CD4-positive, CD25-positive, alpha-beta regulatory T cell (primary cell): ENCODE results near the gene LCE1D. TPM values are rescaled to one million over a fixed set of nuclear protein-coding genes. Genes with fewer than 3 reads are reported as not detected.

Experiments used
- ATAC-seq, 2 donors: fragments of 150-1000 bp; cut with Tn5 transposase; one replicate each; pipeline ENCODE4 v1.10.0; 2021; ENCODE audit warnings: low read depth in 2 of 2, moderate number of reproducible peaks in 2 of 2, moderate library complexity in 1 of 2
- DNase-seq, 3 donors: peaks; one replicate each; pipeline versions ENCODE4 v3.0.0 to v3.0.0-alpha.2; 2012 to 2022; ENCODE audit warnings: mixed read lengths in 1 of 3
- H3K27ac ChIP-seq: one replicate; pipeline ENCODE4 v1.7.0; 2013; ENCODE audit warnings: mild to moderate bottlenecking, low read length; ENCODE audit not compliant: insufficient read depth, poor library complexity, severe bottlenecking
- H3K27me3 ChIP-seq: one replicate; pipeline ENCODE4 v1.7.0; 2013; ENCODE audit warnings: low read length; ENCODE audit not compliant: control insufficient read depth, insufficient read depth
- H3K36me3 ChIP-seq: one replicate; pipeline ENCODE4 v1.7.0; 2013; ENCODE audit warnings: mild to moderate bottlenecking, low read length, moderate library complexity; ENCODE audit not compliant: control insufficient read depth, insufficient read depth
- H3K4me1 ChIP-seq: 2 replicates; pipeline ENCODE4 v1.7.0; 2013; ENCODE audit warnings: mild to moderate bottlenecking, low read length; ENCODE audit not compliant: insufficient read depth, control insufficient read depth, poor library complexity, severe bottlenecking
- H3K4me3 ChIP-seq: one replicate; pipeline ENCODE4 v1.7.0; 2013; ENCODE audit warnings: low read depth, mild to moderate bottlenecking, low read length, moderate library complexity
- H3K9me3 ChIP-seq, 2 experiments: 1 replicate in 1 of 2; 2 replicates in 1 of 2; pipeline ENCODE4 v1.7.0; 2013; ENCODE audit warnings: low read length in 2 of 2, mild to moderate bottlenecking in 1 of 2, moderate library complexity in 1 of 2; ENCODE audit not compliant: control insufficient read depth in 2 of 2
- H3K27ac Mint-ChIP-seq, 3 donors: one replicate each; pipeline ENCODE4 v1.8.0; 2020 to 2022; ENCODE audit warnings: mild to moderate bottlenecking in 3 of 3, mixed read lengths in 3 of 3, moderate library complexity in 2 of 3
- H3K27me3 Mint-ChIP-seq: one replicate; pipeline ENCODE4 v1.8.0; 2022; ENCODE audit warnings: mild to moderate bottlenecking, mixed read lengths
- H3K36me3 Mint-ChIP-seq: one replicate; pipeline ENCODE4 v1.8.0; 2020; ENCODE audit warnings: mixed read lengths
- H3K4me1 Mint-ChIP-seq, 4 donors: one replicate each; pipeline ENCODE4 v1.8.0; 2020 to 2022; ENCODE audit warnings: mixed read lengths in 4 of 4, mild to moderate bottlenecking in 1 of 4
- H3K4me3 Mint-ChIP-seq, 4 donors: one replicate each; pipeline ENCODE4 v1.8.0; 2020 to 2022; ENCODE audit warnings: mild to moderate bottlenecking in 4 of 4, mixed read lengths in 4 of 4, moderate library complexity in 3 of 4
- H3K9me3 Mint-ChIP-seq, 7 donors: one replicate each; pipeline ENCODE4 v1.8.0; 2020 to 2022; ENCODE audit warnings: mixed read lengths in 7 of 7, mild to moderate bottlenecking in 3 of 7, moderate library complexity in 2 of 7
- polyA plus RNA-seq, 4 donors: library from polyadenylated mRNA; unstranded; fragments of 300-500 nt; fragmentation: Illumina TruSeq; gene quantifications; one replicate each; pipeline ENCODE4 v1.2.3, GENCODE V29; 2021
- total RNA-seq: library from RNA; stranded (reverse); gene quantifications from one replicate; pipeline ENCODE4 v1.2.3, GENCODE V29; 2022

LCE1D gene
- not detected for total RNA-seq
- not detected for polyA plus RNA-seq

GRCh38 chr1:152796421-152796820 lies at the start of gene LCE1D:
LCE1D (plus strand) TSS chr1:152796721; CDS start chr1:152797795, 1,074 bp downstream.
- no peak within 1 kb of the TSS for H3K4me3 Mint-ChIP-seq

GRCh38 chr1:152747831-152748230 lies 48.7 kb upstream of the LCE1D start:
- no peak overlapping the region for H3K27ac Mint-ChIP-seq
- H3K36me3 Mint-ChIP-seq: no peaks in the 10 kb centered on the region
- H3K4me1 Mint-ChIP-seq: no peaks in the 10 kb centered on the region
- DNase-seq: no peak
- Histone ChIP-seq H3K27ac (no peak overlapping the region), H3K9me3 (no peaks in the 10 kb centered on the region), H3K27me3 (peaks cover 7% of the 10 kb centered on the region), H3K36me3 (no peaks in the 10 kb centered on the region), H3K4me1 (no peaks in the 10 kb centered on the region), H3K4me3 (no peak overlapping the region)
- ATAC-seq: no peak
- no peak overlapping the region for H3K4me3 Mint-ChIP-seq
- peaks cover 0 to 4% (median 0%) of the 10 kb centered on the region in 7 donors for H3K9me3 Mint-ChIP-seq
- peaks cover 14% of the 10 kb centered on the region for H3K27me3 Mint-ChIP-seq

More at GRCh38 chr1:152796421-152796820, at the start of gene LCE1D:
- Histone ChIP-seq H3K27me3 (no peaks in the 10 kb centered on the region), H3K4me3 (no peak within 1 kb of the TSS), H3K4me1 (no peaks in the 10 kb centered on the region), H3K36me3 (no peaks in the 10 kb centered on the region), H3K27ac (no peak within 1 kb of the TSS), H3K9me3 (no peaks in the 10 kb centered on the region)
- no peak for DNase-seq
- H3K36me3 Mint-ChIP-seq: no peaks in the 10 kb centered on the region
- H3K9me3 Mint-ChIP-seq: peaks cover 0 to 3% (median 0%) of the 10 kb centered on the region in 7 donors
- no peak within 1 kb of the TSS for H3K27ac Mint-ChIP-seq
- no peaks in the 10 kb centered on the region for H3K4me1 Mint-ChIP-seq
- H3K27me3 Mint-ChIP-seq: peaks cover 21% of the 10 kb centered on the region
- ATAC-seq: no peak

GRCh38 chr1:152752225-152752624 lies 44.3 kb upstream of the LCE1D start:
- H3K4me1 ChIP-seq: no peaks in the 10 kb centered on the region
- Mint-ChIP-seq H3K4me3 (no peak overlapping the region), H3K4me1 (no peaks in the 10 kb centered on the region), H3K27me3 (peaks cover 11% of the 10 kb centered on the region), H3K27ac (no peak overlapping the region), H3K36me3 (no peaks in the 10 kb centered on the region), H3K9me3 (peaks cover 0 to 4% (median 0%) of the 10 kb centered on the region in 7 donors)
- H3K27me3 ChIP-seq: peaks cover 9% of the 10 kb centered on the region
- H3K9me3 ChIP-seq: no peaks in the 10 kb centered on the region
- no peak overlapping the region for H3K4me3 ChIP-seq
- no peaks in the 10 kb centered on the region for H3K36me3 ChIP-seq
- ATAC-seq (no peak), DNase-seq (no peak)
- H3K27ac ChIP-seq: no peak overlapping the region

GRCh38 chr1:152753586-152753985 lies 42.9 kb upstream of the LCE1D start:
- Mint-ChIP-seq H3K9me3 (peaks cover 0 to 4% (median 0%) of the 10 kb centered on the region in 7 donors), H3K36me3 (no peaks in the 10 kb centered on the region), H3K27ac (no peak overlapping the region), H3K4me1 (no peaks in the 10 kb centered on the region), H3K27me3 (peaks cover 5% of the 10 kb centered on the region), H3K4me3 (no peak overlapping the region)
- no peaks in the 10 kb centered on the region for H3K9me3 ChIP-seq
- no peak for ATAC-seq
- no peaks in the 10 kb centered on the region for H3K36me3 ChIP-seq
- DNase-seq: no peak
- H3K27ac ChIP-seq: no peak overlapping the region
- H3K4me3 ChIP-seq: no peak overlapping the region
- peaks cover 7% of the 10 kb centered on the region for H3K27me3 ChIP-seq
- H3K4me1 ChIP-seq: no peaks in the 10 kb centered on the region

- no peak overlapping the region for H3K4me3 ChIP-seq
- H3K9me3 ChIP-seq: no peaks in the 10 kb centered on the region
- Mint-ChIP-seq H3K4me1 (no peaks in the 10 kb centered on the region), H3K4me3 (no peak overlapping the region), H3K9me3 (peaks cover 0 to 2% (median 0%) of the 10 kb centered on the region in 7 donors), H3K36me3 (no peaks in the 10 kb centered on the region), H3K27me3 (peaks cover 9% of the 10 kb centered on the region), H3K27ac (no peak overlapping the region)
- no peaks in the 10 kb centered on the region for H3K36me3 ChIP-seq
- no peaks in the 10 kb centered on the region for H3K4me1 ChIP-seq
- no peak for ATAC-seq
- no peak for DNase-seq
- H3K27me3 ChIP-seq: peaks cover 3% of the 10 kb centered on the region
- no peak overlapping the region for H3K27ac ChIP-seq
Observed at GRCh38 chr1:152756872-152757271, 39.6 kb upstream of the LCE1D start.

GRCh38 chr1:152757747-152758146 lies 38.8 kb upstream of the LCE1D start, which contains the start of gene KPRP:
KPRP (plus strand) TSS chr1:152758025; CDS start chr1:152759589, 1,564 bp downstream.
- no peak within 1 kb of the TSS for H3K4me3 Mint-ChIP-seq
- peaks cover 6% of the 10 kb centered on the region for H3K27me3 Mint-ChIP-seq
- H3K27ac ChIP-seq: no peak within 1 kb of the TSS
- no peaks in the 10 kb centered on the region for H3K9me3 ChIP-seq
- no peaks in the 10 kb centered on the region for H3K36me3 ChIP-seq
- H3K4me1 ChIP-seq: no peaks in the 10 kb centered on the region
- H3K4me3 ChIP-seq: no peak within 1 kb of the TSS
- H3K9me3 Mint-ChIP-seq: peaks cover 0 to 2% (median 0%) of the 10 kb centered on the region in 7 donors
- DNase-seq (no peak), ATAC-seq (no peak)
- H3K4me1 Mint-ChIP-seq: no peaks in the 10 kb centered on the region
- peak within 1 kb of the TSS in 1 of 3 donors; percentile 45 for H3K27ac Mint-ChIP-seq
- H3K36me3 Mint-ChIP-seq: no peaks in the 10 kb centered on the region
- H3K27me3 ChIP-seq: peaks cover 3% of the 10 kb centered on the region

GRCh38 chr1:152758636-152759035 lies 37.9 kb upstream of the LCE1D start:
- no peaks in the 10 kb centered on the region for H3K36me3 Mint-ChIP-seq
- DNase-seq (no peak), ATAC-seq (no peak)
- no peak overlapping the region for H3K27ac ChIP-seq
- no peaks in the 10 kb centered on the region for H3K27me3 ChIP-seq
- peaks cover 0 to 5% (median 0%) of the 10 kb centered on the region in 7 donors for H3K9me3 Mint-ChIP-seq
- H3K36me3 ChIP-seq: no peaks in the 10 kb centered on the region
- H3K4me1 ChIP-seq: no peaks in the 10 kb centered on the region
- H3K27me3 Mint-ChIP-seq: peaks cover 9% of the 10 kb centered on the region
- H3K9me3 ChIP-seq: no peaks in the 10 kb centered on the region
- H3K4me3 ChIP-seq: no peak overlapping the region
- no peaks in the 10 kb centered on the region for H3K4me1 Mint-ChIP-seq
- H3K4me3 Mint-ChIP-seq: no peak overlapping the region
- H3K27ac Mint-ChIP-seq: no peak overlapping the region

- DNase-seq (no peak), ATAC-seq (no peak)
- Histone ChIP-seq H3K27me3 (no peaks in the 10 kb centered on the region), H3K36me3 (no peaks in the 10 kb centered on the region), H3K9me3 (no peaks in the 10 kb centered on the region), H3K4me3 (no peak overlapping the region), H3K27ac (no peak overlapping the region), H3K4me1 (no peaks in the 10 kb centered on the region)
- Mint-ChIP-seq H3K27me3 (peaks cover 9% of the 10 kb centered on the region), H3K36me3 (no peaks in the 10 kb centered on the region), H3K9me3 (peaks cover 0 to 5% (median 0%) of the 10 kb centered on the region in 7 donors), H3K27ac (peak overlapping the region in 1 of 3 donors; percentile 83), H3K4me1 (no peaks in the 10 kb centered on the region), H3K4me3 (no peak overlapping the region)
Observed at GRCh38 chr1:152759453-152760173, 36.9 kb upstream of the LCE1D start.
